ES-I3 (cell line): ENCODE measurements around the gene LYPD8.

Experiments used
- H3K36me3 ChIP-seq: 2 replicates; pipeline ENCODE4 v1.6.1; 2013; ENCODE audit warnings: mild to moderate bottlenecking, low read length, control low read depth, moderate library complexity; ENCODE audit not compliant: insufficient read depth
- H3K4me1 ChIP-seq: 2 replicates; pipeline ENCODE4 v1.6.1; 2013; ENCODE audit warnings: mild to moderate bottlenecking, control low read depth, low read length; ENCODE audit not compliant: insufficient read depth
- H3K9ac ChIP-seq: 2 replicates; pipeline ENCODE4 v1.6.1; 2013; ENCODE audit warnings: low read depth, mild to moderate bottlenecking, low read length, moderate library complexity
- H3K9me3 ChIP-seq: 2 replicates; pipeline ENCODE4 v1.6.1; 2013; ENCODE audit warnings: mild to moderate bottlenecking, low read length, moderate library complexity; ENCODE audit not compliant: control insufficient read depth, insufficient read depth

LYPD8 gene

DNA sequence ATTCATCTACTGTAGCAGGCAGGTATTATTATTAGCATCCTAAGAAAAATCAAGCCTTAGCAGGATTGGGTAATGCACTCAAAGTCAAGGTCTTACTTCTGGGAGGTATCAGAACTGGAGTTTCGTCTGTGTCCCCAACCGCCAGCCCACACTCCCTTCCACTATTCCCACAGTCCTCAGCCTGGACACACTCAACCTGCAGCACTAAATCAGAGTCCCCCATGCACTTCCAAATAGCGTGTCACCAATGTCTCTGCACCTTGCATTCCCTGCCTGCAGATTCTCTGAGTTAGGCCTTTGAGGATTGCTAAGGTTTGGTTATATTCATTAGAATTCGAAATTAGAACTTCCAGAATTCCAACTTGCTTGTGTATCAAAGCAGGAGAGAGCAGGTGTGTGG, 3.9 kb downstream of the LYPD8 start:
- Histone ChIP-seq H3K36me3 (no peaks in the 10 kb centered on the region), H3K9me3 (no peaks in the 10 kb centered on the region), H3K4me1 (no peaks in the 10 kb centered on the region), H3K9ac (no peak overlapping the region)

GRCh38 chr1:248751142-248751541, 4.4 kb downstream of the LYPD8 start:
- Histone ChIP-seq H3K36me3 (no peaks in the 10 kb centered on the region), H3K4me1 (no peaks in the 10 kb centered on the region), H3K9ac (no peak overlapping the region), H3K9me3 (no peaks in the 10 kb centered on the region)

GRCh38 chr1:248750496-248750895, 5.1 kb downstream of the LYPD8 start:
- Histone ChIP-seq H3K4me1 (no peaks in the 10 kb centered on the region), H3K36me3 (no peaks in the 10 kb centered on the region), H3K9ac (no peak overlapping the region), H3K9me3 (no peaks in the 10 kb centered on the region)

GRCh38 chr1:248748211-248748610, 7.3 kb downstream of the LYPD8 start:
- no peaks in the 10 kb centered on the region for H3K4me1 ChIP-seq

DNA sequence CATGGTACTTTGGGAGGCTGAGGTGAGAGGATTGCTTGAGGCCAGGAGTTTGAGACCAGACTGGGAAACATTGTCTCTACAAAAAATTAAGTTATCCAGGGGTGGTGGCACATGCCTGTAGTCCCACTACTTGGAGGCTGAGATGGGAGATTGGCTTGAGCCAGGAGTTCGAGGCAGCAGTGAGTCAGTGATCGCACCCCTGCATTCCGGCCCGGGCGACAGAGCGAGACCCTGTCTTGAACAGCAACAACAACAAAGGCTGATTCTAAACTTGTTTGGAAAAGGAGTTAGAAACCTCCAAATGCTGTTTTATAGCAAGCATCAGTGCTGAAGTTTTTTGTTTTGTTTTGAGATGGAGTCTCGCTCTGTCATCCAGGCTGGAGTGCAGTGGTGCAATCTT, 14.7 kb downstream of the LYPD8 start:
- H3K9me3 ChIP-seq, result no peaks in the 10 kb centered on the region
- no peaks in the 10 kb centered on the region for H3K36me3 ChIP-seq
- no peaks in the 10 kb centered on the region for H3K4me1 ChIP-seq
- no peak overlapping the region for H3K9ac ChIP-seq

More at GRCh38 chr1:248748211-248748610, 7.3 kb downstream of the LYPD8 start:
- Histone ChIP-seq H3K9me3 (no peaks in the 10 kb centered on the region), H3K9ac (no peak overlapping the region), H3K36me3 (no peaks in the 10 kb centered on the region)

DNA sequence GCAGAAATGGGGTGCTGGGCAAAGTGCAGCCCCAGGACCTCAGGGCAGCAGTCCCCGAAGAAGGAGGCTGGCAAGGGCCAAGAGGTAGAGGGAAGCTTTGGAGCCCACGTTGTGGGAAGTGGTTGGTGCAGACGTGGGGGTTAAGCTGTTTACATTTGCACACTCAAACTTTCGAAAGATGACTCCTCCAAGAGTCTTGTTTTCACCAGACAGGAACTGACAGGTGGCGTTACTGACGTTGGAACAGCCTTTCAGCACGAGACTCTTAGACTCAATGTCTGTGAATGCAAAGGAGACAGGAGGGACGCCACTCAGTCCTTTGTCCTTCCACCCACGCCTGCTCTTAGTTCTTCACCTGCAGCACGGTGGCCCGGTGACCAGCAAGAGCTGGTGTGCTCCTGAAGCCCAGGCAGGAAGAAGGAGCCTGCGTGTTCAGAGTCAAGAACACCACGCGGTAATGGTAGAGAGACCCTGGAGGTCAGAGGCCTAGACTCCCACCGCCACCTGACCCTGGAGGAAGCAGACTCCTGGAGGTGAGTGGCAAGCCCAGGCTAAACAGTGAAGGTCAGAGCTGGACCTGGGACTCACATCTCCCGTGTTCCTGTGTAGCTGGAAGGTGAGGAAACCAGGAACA, 15.9 kb downstream of the LYPD8 start:
- no peaks in the 10 kb centered on the region for H3K9me3 ChIP-seq
- H3K9ac ChIP-seq, result no peak overlapping the region
- no peaks in the 10 kb centered on the region for H3K36me3 ChIP-seq
- H3K4me1 ChIP-seq, result no peaks in the 10 kb centered on the region

- Histone ChIP-seq H3K36me3 (no peaks in the 10 kb centered on the region), H3K9ac (no peak overlapping the region), H3K4me1 (no peaks in the 10 kb centered on the region), H3K9me3 (no peaks in the 10 kb centered on the region)
These were observed 18.1 kb downstream of the LYPD8 start for GRCh38 chr1:248737457-248737856.

- no peaks in the 10 kb centered on the region for H3K9me3 ChIP-seq
These were observed 18.6 kb downstream of the LYPD8 start for GRCh38 chr1:248736977-248737376.

DNA sequence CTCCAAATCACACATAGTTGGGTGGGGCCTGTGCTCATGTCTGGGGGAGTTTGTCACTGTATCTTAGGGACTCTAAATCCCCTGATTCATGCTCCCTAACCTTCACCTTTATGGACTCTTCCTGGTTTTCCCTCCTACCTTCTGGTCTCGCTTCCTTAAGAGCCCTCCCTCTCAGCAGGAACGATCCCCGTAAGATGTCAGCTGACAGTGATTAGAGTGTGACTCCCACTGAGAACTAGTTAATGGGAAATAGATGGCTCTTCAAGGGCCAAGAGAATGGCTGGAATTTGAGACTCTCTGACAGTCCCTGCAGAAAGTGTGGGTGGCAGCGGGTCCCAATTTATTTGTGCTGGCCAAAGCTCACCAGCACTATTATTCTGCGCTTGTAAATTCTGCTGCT, 22.0 kb downstream of the LYPD8 start:
- H3K36me3 ChIP-seq, result no peaks in the 10 kb centered on the region
- no peaks in the 10 kb centered on the region for H3K9me3 ChIP-seq

More at GRCh38 chr1:248736977-248737376, 18.6 kb downstream of the LYPD8 start:
- H3K9ac ChIP-seq, result no peak overlapping the region
- H3K36me3 ChIP-seq, result no peaks in the 10 kb centered on the region
- no peaks in the 10 kb centered on the region for H3K4me1 ChIP-seq

DNA sequence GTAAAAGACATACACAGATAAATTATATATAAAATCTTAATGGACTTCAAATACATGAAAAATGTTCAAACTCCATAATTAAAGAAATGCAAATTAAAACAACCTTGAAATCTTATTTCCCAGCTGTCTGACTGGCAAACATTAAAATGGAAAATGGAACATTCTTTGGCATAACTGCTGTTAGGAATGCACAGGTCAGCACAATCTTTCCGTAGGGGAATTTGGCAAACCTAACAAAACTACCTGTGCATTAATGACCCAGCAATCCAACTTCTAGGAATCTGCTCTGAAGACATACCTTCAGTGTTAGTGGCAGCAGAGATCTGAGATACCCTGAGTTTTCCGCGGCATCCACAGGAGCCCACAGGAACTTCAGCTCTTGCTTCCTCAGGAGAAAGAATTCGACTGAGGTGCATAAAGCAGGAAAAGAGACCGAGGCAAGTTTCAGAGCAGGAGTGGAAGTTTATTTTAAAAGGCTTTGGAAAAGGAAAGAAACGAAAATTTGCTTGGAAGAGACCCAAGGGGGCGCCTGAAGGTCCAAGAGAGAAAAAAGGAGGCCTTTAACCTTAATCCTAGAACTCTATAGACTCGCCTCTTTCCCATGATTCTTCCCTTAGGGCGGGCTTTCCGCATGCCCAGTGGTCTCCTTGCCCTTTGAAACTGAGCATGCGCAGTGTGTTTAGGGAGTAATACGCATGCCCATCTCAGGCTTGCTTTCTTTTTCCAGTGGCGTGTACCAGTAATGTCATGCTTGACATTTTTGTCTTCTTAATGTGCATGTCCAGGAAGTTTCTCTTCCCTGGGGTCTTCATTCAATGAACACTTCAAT, 24.8 kb downstream of the LYPD8 start:
- no peaks in the 10 kb centered on the region for H3K9me3 ChIP-seq
- no peaks in the 10 kb centered on the region for H3K36me3 ChIP-seq
- no peaks in the 10 kb centered on the region for H3K4me1 ChIP-seq
- H3K9ac ChIP-seq, result no peak overlapping the region

More for the DNA sequence above, 22.0 kb downstream of the LYPD8 start:
- no peaks in the 10 kb centered on the region for H3K4me1 ChIP-seq
- H3K9ac ChIP-seq, result no peak overlapping the region

- Histone ChIP-seq H3K36me3 (no peaks in the 10 kb centered on the region), H3K9ac (no peak overlapping the region), H3K4me1 (no peaks in the 10 kb centered on the region), H3K9me3 (peaks cover 14% of the 10 kb centered on the region)
These were observed 41.3 kb downstream of the LYPD8 start for GRCh38 chr1:248714248-248714647.

DNA sequence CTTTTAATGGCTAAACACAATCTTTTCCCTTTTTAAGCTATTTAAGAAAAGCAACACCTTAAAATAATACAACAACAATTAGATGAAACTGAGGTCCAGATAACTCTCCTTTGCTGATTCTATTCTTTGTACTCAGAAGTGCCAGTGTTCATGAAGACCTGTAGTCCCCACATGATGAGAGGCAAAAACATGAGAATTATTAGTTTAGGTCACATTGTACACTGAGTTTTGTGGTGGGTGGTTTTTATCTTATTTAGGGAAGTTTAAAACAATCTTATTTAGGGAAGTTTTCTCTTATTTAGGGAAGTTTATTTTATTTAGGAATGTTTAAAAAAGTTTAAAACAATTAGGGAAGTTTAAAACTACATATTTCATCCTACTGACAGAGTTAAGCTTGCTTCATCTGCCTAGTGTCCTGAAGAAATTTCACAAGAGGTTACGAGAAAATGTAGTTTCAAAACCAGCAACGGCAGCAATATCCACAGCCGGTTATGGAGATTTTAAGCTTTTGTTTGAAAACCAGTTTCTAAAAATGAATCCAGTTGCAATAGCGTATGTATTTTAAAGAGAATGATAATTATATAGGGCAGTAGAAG, 45.2 kb downstream of the LYPD8 start:
- no peaks in the 10 kb centered on the region for H3K36me3 ChIP-seq
- no peak overlapping the region for H3K9ac ChIP-seq
- H3K9me3 ChIP-seq, result peaks cover 14% of the 10 kb centered on the region
- H3K4me1 ChIP-seq, result no peaks in the 10 kb centered on the region

GRCh38 chr1:248704606-248705005, 51.0 kb downstream of the LYPD8 start:
- Histone ChIP-seq H3K36me3 (no peaks in the 10 kb centered on the region), H3K9ac (no peak overlapping the region), H3K4me1 (no peaks in the 10 kb centered on the region), H3K9me3 (no peaks in the 10 kb centered on the region; the same call in 1 of the 2 replicates)

- no peak overlapping the region for H3K9ac ChIP-seq
- no peaks in the 10 kb centered on the region; the same call in 1 of the 2 replicates for H3K9me3 ChIP-seq
- no peaks in the 10 kb centered on the region for H3K4me1 ChIP-seq
- H3K36me3 ChIP-seq, result no peaks in the 10 kb centered on the region
These were observed 51.9 kb downstream of the LYPD8 start for GRCh38 chr1:248703674-248704073.

- Histone ChIP-seq H3K9ac (no peak within 1 kb of the TSS), H3K36me3 (no peaks in the 10 kb centered on the region), H3K9me3 (no peaks in the 10 kb centered on the region), H3K4me1 (no peaks in the 10 kb centered on the region)
These were observed 52.8 kb downstream of the LYPD8 start, which contains the start of gene OR14I1 for GRCh38 chr1:248702714-248703113. Gene OR14I1, minus strand, starts transcription at chr1:248702766.
